HG03060 (cell line): ENCODE measurements around the gene GPC5.

Source experiments
- ATAC-seq: cut with Tn5 transposase; IDR thresholded peaks from one replicate; pipeline ENCODE4 v1.9.1; 2021; ENCODE audit warnings: low read depth, moderate number of reproducible peaks; ENCODE audit not compliant: unreplicated experiment

GPC5 gene

GRCh38 chr13:92564942-92565341 is 1166.5 kb downstream of the GPC5 start:
- no peak for ATAC-seq

- ATAC-seq = no peak
Measured at GRCh38 chr13:92566767-92567166, 1168.3 kb downstream of the GPC5 start.

- no peak for ATAC-seq
Measured at GRCh38 chr13:92572190-92572589, 1173.8 kb downstream of the GPC5 start.

- ATAC-seq = peak; percentile 59
Measured at GRCh38 chr13:92573467-92574057, 1175.1 kb downstream of the GPC5 start.

- ATAC-seq = no peak
Measured at GRCh38 chr13:92574499-92574898, 1176.1 kb downstream of the GPC5 start.

- ATAC-seq = no peak
Measured at GRCh38 chr13:92575777-92576176, 1177.4 kb downstream of the GPC5 start.

- no peak for ATAC-seq
Measured at GRCh38 chr13:92578358-92578757, 1179.9 kb downstream of the GPC5 start.

- ATAC-seq = no peak
Measured at GRCh38 chr13:92589955-92590354, 1191.5 kb downstream of the GPC5 start.

GRCh38 chr13:92590503-92590908 is 1192.1 kb downstream of the GPC5 start:
- no peak for ATAC-seq

GRCh38 chr13:92591117-92591516 is 1192.7 kb downstream of the GPC5 start:
- no peak for ATAC-seq

- no peak for ATAC-seq
Measured at GRCh38 chr13:92592757-92593156, 1194.3 kb downstream of the GPC5 start.

GRCh38 chr13:92602560-92602959 is 1204.1 kb downstream of the GPC5 start:
- no peak for ATAC-seq

GRCh38 chr13:92609376-92609775 is 1211.0 kb downstream of the GPC5 start:
- no peak for ATAC-seq

- no peak for ATAC-seq
Measured at GRCh38 chr13:92612892-92613291, 1214.5 kb downstream of the GPC5 start.

- ATAC-seq = no peak
Measured at GRCh38 chr13:92613921-92614320, 1215.5 kb downstream of the GPC5 start.

GRCh38 chr13:92621985-92622384 is 1223.6 kb downstream of the GPC5 start:
- no peak for ATAC-seq

- no peak for ATAC-seq
Measured at GRCh38 chr13:92622905-92623304, 1224.5 kb downstream of the GPC5 start.

GRCh38 chr13:92626274-92626673 is 1227.9 kb downstream of the GPC5 start:
- no peak for ATAC-seq

- no peak for ATAC-seq
Measured at GRCh38 chr13:92640936-92641335, 1242.5 kb downstream of the GPC5 start.

GRCh38 chr13:92649140-92649813 is 1250.9 kb downstream of the GPC5 start:
- ATAC-seq = no peak

GRCh38 chr13:92656103-92656502 is 1257.7 kb downstream of the GPC5 start:
- no peak for ATAC-seq

GRCh38 chr13:92656648-92657047 is 1258.2 kb downstream of the GPC5 start:
- ATAC-seq = no peak
